WTC11 (cell line): ENCODE results near the gene HEY2.

Source experiments
- CREB1 ChIP-seq: sonication (generic); formaldehyde crosslinking; IDR thresholded peaks from 2 replicates; pipeline ENCODE4 v1.8.0; 2023; ENCODE audit warnings: mild to moderate bottlenecking, missing genetic modification reagents
- CREM ChIP-seq: sonication (generic); formaldehyde crosslinking; IDR thresholded peaks from 2 replicates; pipeline ENCODE4 v1.8.1; 2022; ENCODE audit warnings: mild to moderate bottlenecking, missing genetic modification reagents, moderate library complexity
- FOXJ3 ChIP-seq: sonication (generic); formaldehyde crosslinking; IDR thresholded peaks from 2 replicates; pipeline ENCODE4 v1.9.0; 2021; ENCODE audit warnings: missing genetic modification reagents, mild to moderate bottlenecking, borderline replicate concordance
- FOXK1 ChIP-seq: sonication (generic); formaldehyde crosslinking; IDR thresholded peaks from 2 replicates; pipeline ENCODE4 v1.8.0; 2022; ENCODE audit warnings: mild to moderate bottlenecking, moderate library complexity, missing genetic modification reagents
- HMGA2 ChIP-seq: fragments of 250-450 bp; sonication (Bioruptor Pico); IDR thresholded peaks from 2 replicates; pipeline ENCODE4 v1.4.0; 2021; ENCODE audit warnings: mild to moderate bottlenecking, moderate library complexity
- IRF2 ChIP-seq: sonication (generic); formaldehyde crosslinking; IDR thresholded peaks from 2 replicates; pipeline ENCODE4 v1.8.0; 2022; ENCODE audit warnings: low read depth, missing genetic modification reagents, borderline replicate concordance
- SMAD3 ChIP-seq: sonication (generic); formaldehyde crosslinking; IDR thresholded peaks from 2 replicates; pipeline ENCODE4 v1.8.0; 2022; ENCODE audit warnings: missing genetic modification reagents, mild to moderate bottlenecking, borderline replicate concordance
- TCF7 ChIP-seq: sonication (generic); formaldehyde crosslinking; IDR thresholded peaks from 2 replicates; pipeline ENCODE4 v1.8.0; 2022; ENCODE audit warnings: mild to moderate bottlenecking, low read depth, missing genetic modification reagents, moderate library complexity
- TEAD4 ChIP-seq: sonication (generic); formaldehyde crosslinking; IDR thresholded peaks from 2 replicates; pipeline ENCODE4 v1.8.0; 2022; ENCODE audit warnings: mild to moderate bottlenecking, missing genetic modification reagents
- ZNF121 ChIP-seq: sonication (generic); formaldehyde crosslinking; IDR thresholded peaks from 2 replicates; pipeline ENCODE4 v1.8.0; 2023; ENCODE audit warnings: missing genetic modification reagents
- TF ChIP-seq, protein P1 (sequence below): fragments of 200-600 bp; IDR thresholded peaks from 2 replicates; pipeline ENCODE4 v1.8.0; 2022; ENCODE audit warnings: antibody characterized with exemption
- TF ChIP-seq, protein P2 (sequence below): sonication (generic); formaldehyde crosslinking; IDR thresholded peaks from 2 replicates; pipeline ENCODE4 v1.8.1; 2022; ENCODE audit warnings: mild to moderate bottlenecking, missing genetic modification reagents, moderate library complexity, borderline replicate concordance

DNA sequence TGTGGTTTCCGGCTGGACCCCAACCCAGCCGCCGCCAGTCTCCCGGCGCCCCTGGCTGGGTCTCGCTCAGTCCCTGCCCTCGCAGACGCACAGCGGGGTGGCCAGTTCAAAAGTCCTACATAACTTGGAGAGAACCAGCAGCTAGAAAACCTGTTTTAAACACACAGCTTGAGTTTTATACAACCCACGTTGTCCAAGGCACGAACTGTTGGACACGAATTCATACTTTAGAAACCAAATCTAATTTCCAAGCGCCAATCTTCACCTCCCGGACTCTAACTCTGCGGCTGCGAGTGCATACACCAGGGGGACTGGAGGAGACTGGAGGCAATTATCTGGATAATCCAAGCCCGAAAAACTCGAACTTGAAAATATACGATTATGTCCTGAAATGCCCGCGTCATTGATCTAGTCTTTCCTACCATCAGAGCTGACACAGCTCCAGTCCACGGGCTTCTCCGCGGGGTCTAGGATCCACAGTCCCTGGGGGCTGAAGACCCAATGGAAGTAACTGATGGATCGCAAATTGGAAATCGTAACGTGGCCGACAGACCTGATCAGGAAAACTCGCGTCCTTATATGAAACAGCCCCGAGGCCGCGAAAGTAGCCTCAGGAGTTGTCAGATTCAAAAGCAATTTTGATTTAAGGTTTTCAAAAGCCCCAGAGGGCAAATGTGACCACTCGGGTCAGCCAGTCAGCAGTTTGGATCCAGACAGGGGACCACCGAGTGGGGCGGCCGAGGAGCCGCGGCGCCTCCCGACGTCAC lies 843 bp upstream of the HEY2 start:
- TF ChIP-seq, protein P1, sequence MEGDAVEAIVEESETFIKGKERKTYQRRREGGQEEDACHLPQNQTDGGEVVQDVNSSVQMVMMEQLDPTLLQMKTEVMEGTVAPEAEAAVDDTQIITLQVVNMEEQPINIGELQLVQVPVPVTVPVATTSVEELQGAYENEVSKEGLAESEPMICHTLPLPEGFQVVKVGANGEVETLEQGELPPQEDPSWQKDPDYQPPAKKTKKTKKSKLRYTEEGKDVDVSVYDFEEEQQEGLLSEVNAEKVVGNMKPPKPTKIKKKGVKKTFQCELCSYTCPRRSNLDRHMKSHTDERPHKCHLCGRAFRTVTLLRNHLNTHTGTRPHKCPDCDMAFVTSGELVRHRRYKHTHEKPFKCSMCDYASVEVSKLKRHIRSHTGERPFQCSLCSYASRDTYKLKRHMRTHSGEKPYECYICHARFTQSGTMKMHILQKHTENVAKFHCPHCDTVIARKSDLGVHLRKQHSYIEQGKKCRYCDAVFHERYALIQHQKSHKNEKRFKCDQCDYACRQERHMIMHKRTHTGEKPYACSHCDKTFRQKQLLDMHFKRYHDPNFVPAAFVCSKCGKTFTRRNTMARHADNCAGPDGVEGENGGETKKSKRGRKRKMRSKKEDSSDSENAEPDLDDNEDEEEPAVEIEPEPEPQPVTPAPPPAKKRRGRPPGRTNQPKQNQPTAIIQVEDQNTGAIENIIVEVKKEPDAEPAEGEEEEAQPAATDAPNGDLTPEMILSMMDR = no peak
- TF ChIP-seq, protein P2, sequence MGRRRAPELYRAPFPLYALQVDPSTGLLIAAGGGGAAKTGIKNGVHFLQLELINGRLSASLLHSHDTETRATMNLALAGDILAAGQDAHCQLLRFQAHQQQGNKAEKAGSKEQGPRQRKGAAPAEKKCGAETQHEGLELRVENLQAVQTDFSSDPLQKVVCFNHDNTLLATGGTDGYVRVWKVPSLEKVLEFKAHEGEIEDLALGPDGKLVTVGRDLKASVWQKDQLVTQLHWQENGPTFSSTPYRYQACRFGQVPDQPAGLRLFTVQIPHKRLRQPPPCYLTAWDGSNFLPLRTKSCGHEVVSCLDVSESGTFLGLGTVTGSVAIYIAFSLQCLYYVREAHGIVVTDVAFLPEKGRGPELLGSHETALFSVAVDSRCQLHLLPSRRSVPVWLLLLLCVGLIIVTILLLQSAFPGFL = no peak
- TF ChIP-seq HMGA2 (CRISPR knock-in tag) (no peak), IRF2 (CRISPR knock-in tag) (no peak), CREM (CRISPR knock-in tag) (no peak), SMAD3 (CRISPR knock-in tag) (no peak), TCF7 (no peak), FOXK1 (no peak), CREB1 (no peak), ZNF121 (CRISPR knock-in tag) (no peak), FOXJ3 (CRISPR knock-in tag) (no peak), TEAD4 (CRISPR knock-in tag) (no peak)
